GM12878 (cell line): ENCODE results near the gene HOMER2. TPM values are rescaled to one million over a fixed set of nuclear protein-coding genes. Genes with fewer than 3 reads are reported as not detected.

Experiments used
- ATAC-seq: fragments of 200-7000 bp; cut with Tn5 transposase; 3 replicates; pipeline ENCODE4 v1.9.1; 2020; ENCODE audit warnings: mild to moderate bottlenecking, moderate library complexity
- BruUV-seq: library from RNA; stranded (reverse); fragments of 400-500 nt; replicated peaks from 2 replicates; lab custom pipeline; 2021; lab: Mats Ljungman, UMichigan
- CTCF ChIA-PET: fragments of 300-600 bp; sonication (Branson Sonifier 250); formaldehyde crosslinking; extraction: SDS; loops from one replicate; lab custom pipeline; 2021; ENCODE audit warnings: inconsistent platforms; lab: Yijun Ruan, JAX
- POLR2A ChIA-PET: fragments of 350-600 bp; formaldehyde crosslinking; extraction: SDS; loops from one replicate; lab custom pipeline; 2021; ENCODE audit warnings: inconsistent platforms; lab: Charles Lee
- RAD21 ChIA-PET: fragments of 300-600 bp; sonication (Branson Sonifier 250); formaldehyde crosslinking; loops from one replicate; lab custom pipeline; 2023; ENCODE audit warnings: antibody characterized with exemption; ENCODE audit not compliant: unreplicated experiment; lab: Charles Lee
- SMC1A ChIA-PET: fragments of 300-600 bp; sonication (Branson Sonifier 250); formaldehyde crosslinking; loops from one replicate; lab custom pipeline; 2023; ENCODE audit not compliant: unreplicated experiment, uncharacterized antibody; lab: Charles Lee
- DNase-seq: peaks from one replicate; pipeline ENCODE4 v3.0.0-alpha.2; 2011; ENCODE audit warnings: low read depth, low spot score
- FAIRE-seq: peaks from 3 replicates; lab custom pipeline; 2011; peaks lifted over from hg19 to GRCh38; lab: Jason Lieb, UNC
- H2AFZ ChIP-seq: 2 replicates; pipeline ENCODE4 v1.6.0; 2011; ENCODE audit warnings: low read depth, low read length, control low read depth; ENCODE audit not compliant: control insufficient read depth
- H3K27ac ChIP-seq: 2 replicates; pipeline ENCODE4 v1.5.1; 2011; ENCODE audit warnings: control low read depth; ENCODE audit not compliant: control insufficient read depth, insufficient read depth
- H3K27me3 ChIP-seq, 2 experiments: replicated peaks in 1 of 2; 2 replicates each; pipeline versions ENCODE4 v1.6.0 to v1.6.1; 2011; ENCODE audit warnings: low read length in 1 of 2; ENCODE audit not compliant: control insufficient read depth in 2 of 2, insufficient read depth in 2 of 2
- H3K36me3 ChIP-seq, 2 experiments: 2 replicates each; pipeline ENCODE4 v1.5.1; 2011; ENCODE audit warnings: low read length in 1 of 2; ENCODE audit not compliant: control insufficient read depth in 2 of 2, insufficient read depth in 2 of 2
- H3K4me1 ChIP-seq: 2 replicates; pipeline ENCODE4 v1.6.1; 2011; ENCODE audit warnings: mild to moderate bottlenecking, low read length, moderate library complexity, mixed read lengths; ENCODE audit not compliant: control insufficient read depth, insufficient read depth
- H3K4me2 ChIP-seq: 2 replicates; pipeline ENCODE4 v1.6.0; 2011; ENCODE audit warnings: control low read depth; ENCODE audit not compliant: control insufficient read depth, insufficient read depth
- H3K4me3 ChIP-seq: fragments of 200-600 bp; sonication (generic); 2 replicates; pipeline ENCODE4 v1.5.1; 2016
- H3K79me2 ChIP-seq: 2 replicates; pipeline ENCODE4 v1.6.0; 2011; ENCODE audit warnings: low read length; ENCODE audit not compliant: control insufficient read depth, insufficient read depth
- H3K9ac ChIP-seq: 2 replicates; pipeline ENCODE4 v1.8.0; 2011; ENCODE audit warnings: low read length, control low read depth, mixed read lengths; ENCODE audit not compliant: control insufficient read depth, insufficient read depth
- H3K9me3 ChIP-seq: replicated peaks from 3 replicates; pipeline ENCODE4 v1.5.1; 2011; ENCODE audit warnings: mild to moderate bottlenecking, low read length; ENCODE audit not compliant: control insufficient read depth, insufficient read depth
- H4K20me1 ChIP-seq: 2 replicates; pipeline ENCODE4 v1.6.0; 2011; ENCODE audit not compliant: control insufficient read depth, insufficient read depth
- BCL11A ChIP-seq: IDR thresholded peaks from 2 replicates; pipeline ENCODE4 v1.6.1; 2011; ENCODE audit warnings: low read depth, low read length
- CREM ChIP-seq: IDR thresholded peaks from 2 replicates; pipeline ENCODE4 v1.6.1; 2014; ENCODE audit warnings: antibody characterized with exemption, low read depth
- FOXM1 ChIP-seq: IDR thresholded peaks from 2 replicates; pipeline ENCODE4 v1.6.1; 2012; ENCODE audit warnings: low read depth, mild to moderate bottlenecking, inconsistent platforms, low read length, moderate library complexity
- IKZF1 ChIP-seq: fragments of 450-650 bp; conservative IDR thresholded peaks from 2 replicates; pipeline ENCODE4 v1.6.1; 2017; ENCODE audit warnings: antibody characterized with exemption, mild to moderate bottlenecking
- PAX5 ChIP-seq: IDR thresholded peaks from 2 replicates; pipeline ENCODE4 v1.6.1; 2011; ENCODE audit warnings: low read depth, low read length, borderline replicate concordance
- POLR2AphosphoS2 ChIP-seq: IDR thresholded peaks from 2 replicates; pipeline ENCODE4 v1.6.1; 2011; ENCODE audit warnings: low read depth, mild to moderate bottlenecking, low read length, improper control_type of control experiment, moderate library complexity
- SRF ChIP-seq, 2 experiments: IDR thresholded peaks; 2 replicates each; pipeline ENCODE4 v1.6.1; 2011; ENCODE audit warnings: low read depth in 2 of 2, low read length in 2 of 2, mild to moderate bottlenecking in 1 of 2, moderate library complexity in 1 of 2
- TAF1 ChIP-seq: IDR thresholded peaks from 2 replicates; pipeline ENCODE4 v1.6.1; 2011; ENCODE audit warnings: mild to moderate bottlenecking, low read depth, low read length, borderline replicate concordance
- ZNF622 ChIP-seq: fragments of 450-650 bp; IDR thresholded peaks from 2 replicates; pipeline ENCODE4 v1.6.1; 2017; ENCODE audit warnings: mild to moderate bottlenecking, inconsistent platforms
- WGBS: methylation state at CpG from one replicate; pipeline ENCODE4 v1.1.6; 2016; ENCODE audit warnings: low lambda C conversion rate; ENCODE audit not compliant: insufficient replicate concordance, insufficient coverage; ENCODE audit errors: missing lambda C conversion rate; 5-methylcytosine and 5-hydroxymethylcytosine counted together
- in situ Hi-C: fragments of 300-500 bp; cut with MboI; formaldehyde crosslinking; loops from 9 replicates; pipeline ENCODE4 v1.14.3; 2018; ENCODE audit warnings: mixed read lengths
- intact Hi-C: fragments of 100-400 bp; cut with micrococcal nuclease; formaldehyde crosslinking; loops from one replicate; pipeline ENCODE4 v1.14.2; 2022; ENCODE audit not compliant: unreplicated experiment
- polyA plus RNA-seq, 11 experiments: library from polyadenylated mRNA; depleted of rRNA in 4 of 11; unstranded in 6 of 11; stranded (reverse) in 5 of 11; fragments of >200 nt; fragmentation: Nextera tagmentation in 4 of 11; fragmentation: Illumina TruSeq in 1 of 11; extraction: Ambion mirVana in 4 of 11; extraction: Trizol in 1 of 11; gene quantifications; 1 replicate in 1 of 11; 2 replicates in 10 of 11; pipeline versions ENCODE4 v1.2.1 to v1.2.3, GENCODE V29; 2011 to 2016; ENCODE audit warnings: inconsistent platforms in 2 of 11, missing spikeins in 2 of 11, low read depth in 1 of 11
- total RNA-seq, 4 experiments: library from RNA; depleted of rRNA in 3 of 4; stranded (reverse); fragments of >200 nt in 3 of 4; fragmentation: Illumina TruSeq in 1 of 4; extraction: Trizol in 1 of 4; gene quantifications; 2 replicates each; pipeline versions ENCODE4 v1.2.1 to v1.2.3, GENCODE V29; 2013 to 2021
- TF ChIP-seq, protein P1 (sequence below): fragments of 450-650 bp; IDR thresholded peaks from 2 replicates; pipeline ENCODE4 v1.6.1; 2017; ENCODE audit warnings: borderline replicate concordance
- TF ChIP-seq, protein P2 (sequence below): IDR thresholded peaks from 2 replicates; pipeline ENCODE4 v1.6.1; 2012; ENCODE audit warnings: low read depth, low read length, improper control_type of control experiment
- TF ChIP-seq, protein P3 (sequence below): IDR thresholded peaks from 2 replicates; pipeline ENCODE4 v1.6.1; 2012; ENCODE audit warnings: improper control_type of control experiment, low read depth, low read length; ENCODE audit not compliant: insufficient replicate concordance

The HOMER2 gene
- total and polyA plus RNA-seq, 10 of the 15 experiments (the other 5 are each of a cell fraction or from before 2014, with no cell fraction given): 0.60 to 5.0 (median 1.8) TPM

DNA sequence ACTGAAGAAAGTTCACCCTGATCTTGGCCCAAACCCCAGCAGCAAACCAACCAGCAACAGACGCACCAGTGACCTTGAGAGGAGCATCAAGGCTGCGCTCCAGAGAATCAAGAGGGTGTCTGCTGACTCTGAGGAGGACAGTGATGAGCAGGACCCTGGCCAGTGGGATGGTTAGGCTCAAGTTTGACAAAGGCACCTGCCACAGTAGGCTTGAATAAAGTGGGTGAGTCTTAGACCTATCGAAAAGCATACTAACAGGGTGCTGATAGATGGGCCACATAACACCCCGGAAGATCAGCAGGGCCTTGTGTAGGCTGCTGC, 119.2 kb downstream of the HOMER2 start (continued):
- TF ChIP-seq, protein P1, sequence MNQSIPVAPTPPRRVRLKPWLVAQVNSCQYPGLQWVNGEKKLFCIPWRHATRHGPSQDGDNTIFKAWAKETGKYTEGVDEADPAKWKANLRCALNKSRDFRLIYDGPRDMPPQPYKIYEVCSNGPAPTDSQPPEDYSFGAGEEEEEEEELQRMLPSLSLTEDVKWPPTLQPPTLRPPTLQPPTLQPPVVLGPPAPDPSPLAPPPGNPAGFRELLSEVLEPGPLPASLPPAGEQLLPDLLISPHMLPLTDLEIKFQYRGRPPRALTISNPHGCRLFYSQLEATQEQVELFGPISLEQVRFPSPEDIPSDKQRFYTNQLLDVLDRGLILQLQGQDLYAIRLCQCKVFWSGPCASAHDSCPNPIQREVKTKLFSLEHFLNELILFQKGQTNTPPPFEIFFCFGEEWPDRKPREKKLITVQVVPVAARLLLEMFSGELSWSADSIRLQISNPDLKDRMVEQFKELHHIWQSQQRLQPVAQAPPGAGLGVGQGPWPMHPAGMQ: no peak
- TF ChIP-seq POLR2AphosphoS2: no peak
- TF ChIP-seq, protein P2, sequence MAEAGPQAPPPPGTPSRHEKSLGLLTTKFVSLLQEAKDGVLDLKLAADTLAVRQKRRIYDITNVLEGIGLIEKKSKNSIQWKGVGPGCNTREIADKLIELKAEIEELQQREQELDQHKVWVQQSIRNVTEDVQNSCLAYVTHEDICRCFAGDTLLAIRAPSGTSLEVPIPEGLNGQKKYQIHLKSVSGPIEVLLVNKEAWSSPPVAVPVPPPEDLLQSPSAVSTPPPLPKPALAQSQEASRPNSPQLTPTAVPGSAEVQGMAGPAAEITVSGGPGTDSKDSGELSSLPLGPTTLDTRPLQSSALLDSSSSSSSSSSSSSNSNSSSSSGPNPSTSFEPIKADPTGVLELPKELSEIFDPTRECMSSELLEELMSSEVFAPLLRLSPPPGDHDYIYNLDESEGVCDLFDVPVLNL: no peak
- TF ChIP-seq ZNF622: no peak
- TF ChIP-seq PAX5: no peak

DNA sequence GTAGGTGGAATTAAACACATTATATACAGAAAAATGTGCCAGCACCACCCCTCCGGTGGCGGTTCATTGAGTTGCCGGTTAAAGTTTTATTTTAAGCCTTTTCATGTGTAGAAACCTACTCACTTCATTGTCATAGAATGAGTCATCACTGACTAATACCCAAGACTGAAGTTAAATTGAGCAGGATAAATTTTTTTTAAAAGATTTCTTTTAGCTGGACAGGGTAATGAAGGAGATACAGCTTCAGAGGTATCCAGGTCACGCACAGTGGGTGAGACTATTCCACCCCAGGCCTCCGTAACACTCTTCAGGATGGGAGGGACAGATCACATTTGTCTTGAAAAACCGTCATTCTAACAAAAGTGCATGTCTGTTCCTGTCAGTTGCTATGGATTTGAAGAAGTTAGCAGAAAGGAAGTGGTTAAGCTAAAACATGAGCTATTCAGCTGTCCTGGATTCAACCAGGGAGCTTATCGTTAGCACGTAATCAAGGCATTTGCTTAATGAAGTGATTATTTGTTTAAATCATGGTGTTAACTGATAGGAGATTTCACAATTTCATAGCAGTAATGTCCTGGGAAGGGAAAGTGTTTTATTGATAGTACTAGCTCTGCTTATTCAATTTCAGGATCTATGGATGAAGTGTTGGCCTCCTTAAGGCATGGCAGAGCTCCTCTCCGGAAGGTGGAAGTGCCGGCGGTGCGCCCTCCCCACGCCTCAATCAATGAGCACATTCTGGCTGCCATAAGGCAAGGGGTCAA, 119.7 kb downstream of the HOMER2 start:
- in situ Hi-C loops (loop anchor here (10.0 kb wide), 2 partner anchors 288 to 1538 kb away; partner anchors contain the start of gene RPS17), intact Hi-C loops (loop anchor here (1.0 to 10.0 kb wide), 3 partner anchors 21 to 298 kb away; partner anchors contain the start of gene RAMAC)
- Histone ChIP-seq H4K20me1 (peaks cover 13% of the 10 kb centered on the region; the same call in 1 of the 2 replicates), H3K4me3 (0 out of 2 replicates have a peak overlapping the region, but pooled peaks have one; percentile 28), H3K4me2 (peak overlapping the region; percentile 80), H3K4me1 (peaks cover 18% of the 10 kb centered on the region), H3K79me2 (no peaks in the 10 kb centered on the region), H3K27ac (peak overlapping the region; percentile 30), H3K27me3 (no peaks in the 10 kb centered on the region), H3K9me3 (no peaks in the 10 kb centered on the region), H3K9ac (no peak overlapping the region), H3K36me3 (peaks cover 24 to 29% of the 10 kb centered on the region in 2 experiments), H2AFZ (no peak overlapping the region; the same call in 1 of the 2 replicates)
- 43% methylated on average over 13 of the region's 13 CpGs for WGBS
- no TSS peak for BruUV-seq
- RAD21 ChIA-PET: interaction anchor here (0.6 to 2.0 kb wide), 10 partner anchors 11 to 607 kb away, joined by 3 to 19 read pairs (median 4); partner anchors contain the start of genes FSD2 and RAMAC
- peak; percentile 53 for DNase-seq
- FAIRE-seq: no peak
- SMC1A ChIA-PET: interaction anchor here (0.6 to 2.9 kb wide), 15 partner anchors 10 to 193 kb away, joined by 3 to 15 read pairs (median 3); partner anchors contain the start of genes C15orf40, FSD2 and WHAMM
- POLR2A ChIA-PET: interaction anchor here (1.8 to 2.2 kb wide), 2 partner anchors 22 to 82 kb away, joined by 8 to 20 read pairs; no protein-coding TSS in a partner anchor
- ATAC-seq: peak; percentile 90
- CTCF ChIA-PET: interaction anchor here (0.8 to 2.3 kb wide), 11 partner anchors 12 to 302 kb away, joined by 3 to 10 read pairs (median 4); no protein-coding TSS in a partner anchor
- TF ChIP-seq, protein P3, sequence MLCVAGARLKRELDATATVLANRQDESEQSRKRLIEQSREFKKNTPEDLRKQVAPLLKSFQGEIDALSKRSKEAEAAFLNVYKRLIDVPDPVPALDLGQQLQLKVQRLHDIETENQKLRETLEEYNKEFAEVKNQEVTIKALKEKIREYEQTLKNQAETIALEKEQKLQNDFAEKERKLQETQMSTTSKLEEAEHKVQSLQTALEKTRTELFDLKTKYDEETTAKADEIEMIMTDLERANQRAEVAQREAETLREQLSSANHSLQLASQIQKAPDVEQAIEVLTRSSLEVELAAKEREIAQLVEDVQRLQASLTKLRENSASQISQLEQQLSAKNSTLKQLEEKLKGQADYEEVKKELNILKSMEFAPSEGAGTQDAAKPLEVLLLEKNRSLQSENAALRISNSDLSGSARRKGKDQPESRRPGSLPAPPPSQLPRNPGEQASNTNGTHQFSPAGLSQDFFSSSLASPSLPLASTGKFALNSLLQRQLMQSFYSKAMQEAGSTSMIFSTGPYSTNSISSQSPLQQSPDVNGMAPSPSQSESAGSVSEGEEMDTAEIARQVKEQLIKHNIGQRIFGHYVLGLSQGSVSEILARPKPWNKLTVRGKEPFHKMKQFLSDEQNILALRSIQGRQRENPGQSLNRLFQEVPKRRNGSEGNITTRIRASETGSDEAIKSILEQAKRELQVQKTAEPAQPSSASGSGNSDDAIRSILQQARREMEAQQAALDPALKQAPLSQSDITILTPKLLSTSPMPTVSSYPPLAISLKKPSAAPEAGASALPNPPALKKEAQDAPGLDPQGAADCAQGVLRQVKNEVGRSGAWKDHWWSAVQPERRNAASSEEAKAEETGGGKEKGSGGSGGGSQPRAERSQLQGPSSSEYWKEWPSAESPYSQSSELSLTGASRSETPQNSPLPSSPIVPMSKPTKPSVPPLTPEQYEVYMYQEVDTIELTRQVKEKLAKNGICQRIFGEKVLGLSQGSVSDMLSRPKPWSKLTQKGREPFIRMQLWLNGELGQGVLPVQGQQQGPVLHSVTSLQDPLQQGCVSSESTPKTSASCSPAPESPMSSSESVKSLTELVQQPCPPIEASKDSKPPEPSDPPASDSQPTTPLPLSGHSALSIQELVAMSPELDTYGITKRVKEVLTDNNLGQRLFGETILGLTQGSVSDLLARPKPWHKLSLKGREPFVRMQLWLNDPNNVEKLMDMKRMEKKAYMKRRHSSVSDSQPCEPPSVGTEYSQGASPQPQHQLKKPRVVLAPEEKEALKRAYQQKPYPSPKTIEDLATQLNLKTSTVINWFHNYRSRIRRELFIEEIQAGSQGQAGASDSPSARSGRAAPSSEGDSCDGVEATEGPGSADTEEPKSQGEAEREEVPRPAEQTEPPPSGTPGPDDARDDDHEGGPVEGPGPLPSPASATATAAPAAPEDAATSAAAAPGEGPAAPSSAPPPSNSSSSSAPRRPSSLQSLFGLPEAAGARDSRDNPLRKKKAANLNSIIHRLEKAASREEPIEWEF: no peak
- TF ChIP-seq CREM (peak; percentile 50; the same call in 1 of the 2 replicates), FOXM1 (peak; percentile 96), SRF (IDR thresholded peaks at IDR 0.05; ENCODE audit: low read depth in 2 of 2, low read length in 2 of 2) (peak in 1 of 2 experiments; percentile 61; a peak in 1 of 4 replicates), TAF1 (no peak), IKZF1 (peak; percentile 67), BCL11A (peak; percentile 73; the same call in 1 of the 2 replicates)
